ENCODE measurements around the gene FUT1. TPM values are rescaled to one million over a fixed set of nuclear protein-coding genes. Genes with fewer than 3 reads are reported as not detected.

Gene FUT1
- total and polyA plus RNA-seq, 4 experiments from 2014 or later = 0.11 to 0.32 (median 0.22) TPM; not detected in 1

DNA sequence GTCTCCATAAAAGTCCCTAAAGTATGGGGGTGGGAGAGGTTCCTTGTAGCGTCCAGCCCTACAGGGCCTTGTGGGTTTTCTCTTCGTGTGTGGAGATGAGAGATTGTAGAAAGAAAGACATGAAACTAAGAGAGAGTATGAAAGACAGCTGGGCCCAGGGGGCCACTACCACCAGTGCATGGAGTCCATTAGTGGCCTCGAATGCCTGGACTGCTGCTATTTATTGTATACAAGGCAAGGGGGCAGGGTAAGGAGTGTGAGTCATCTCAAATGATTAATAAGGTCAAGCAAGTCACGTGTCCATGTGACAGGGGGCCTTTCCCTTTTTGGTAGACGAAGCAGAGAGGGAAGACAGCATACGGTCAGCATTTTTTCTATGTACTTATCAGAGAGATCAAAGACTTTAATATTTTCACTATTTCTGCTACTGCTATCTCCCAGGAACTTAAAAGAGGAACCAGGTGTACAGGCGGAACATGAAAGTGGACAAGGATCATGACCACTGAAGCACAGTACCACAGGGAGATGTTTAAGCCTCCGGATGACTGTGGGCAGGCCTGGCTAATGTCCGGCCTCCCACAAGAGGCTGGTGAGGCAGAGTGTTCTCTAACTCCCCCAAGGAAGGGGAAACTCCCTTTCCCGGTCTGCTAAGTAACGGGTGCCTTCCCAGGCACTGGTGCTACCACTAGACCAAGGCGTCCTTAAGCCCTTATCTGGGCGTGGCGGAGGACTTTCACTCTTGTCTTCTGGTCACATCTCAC, 28.4 kb upstream of the FUT1 start:
- H3K27ac Mint-ChIP-seq = peak overlapping the region in 1 of 7 donors; percentile 51
- CTCF ChIA-PET (ENCODE audit: partially characterized antibody) = no interaction called here

DNA sequence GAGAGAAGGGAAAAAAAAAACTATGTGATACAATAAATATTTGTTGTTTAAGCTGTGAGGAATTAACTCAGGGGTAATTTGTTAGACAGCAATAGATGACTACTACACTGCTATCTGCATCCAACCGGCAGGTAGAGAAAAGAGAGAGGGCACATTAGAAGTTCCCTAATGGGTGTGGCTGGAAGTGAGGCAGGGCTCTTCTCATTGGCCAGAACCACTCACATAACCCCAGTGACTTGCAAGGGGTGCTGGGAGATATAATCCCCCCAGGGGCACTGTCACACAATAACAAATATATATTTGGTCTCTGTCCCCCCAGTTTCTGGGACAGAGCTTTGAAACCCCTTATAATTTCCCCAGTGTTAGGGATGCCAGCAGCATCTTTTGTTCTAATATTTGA, 27.2 kb upstream of the FUT1 start:
- Mint-ChIP-seq H3K36me3 (no peaks in the 10 kb centered on the region), H3K4me3 (no peak overlapping the region), H3K9me3 (no peaks in the 10 kb centered on the region), H3K27ac (no peak overlapping the region), H3K4me1 (peaks cover 0 to 4% (median 3%) of the 10 kb centered on the region in 4 donors), H3K27me3 (peaks cover 5 to 7% of the 10 kb centered on the region in 2 donors)
- Histone ChIP-seq H3K4me3 (ENCODE audit: low read length in 2 of 2) (no peak overlapping the region), H3K27me3 (ENCODE audit: insufficient read depth, low read length) (no peaks in the 10 kb centered on the region), H3K36me3 (ENCODE audit: insufficient read depth, low read length) (no peaks in the 10 kb centered on the region), H3K4me1 (ENCODE audit: insufficient read depth, low read length) (no peaks in the 10 kb centered on the region), H3K27ac (ENCODE audit: low read depth, low read length) (no peak overlapping the region), H3K9me3 (ENCODE audit: control insufficient read depth in 1 of 2, low read length in 2 of 2) (no peaks in the 10 kb centered on the region)
- no peak for DNase-seq
- ChIA-PET CTCF (ENCODE audit: partially characterized antibody) (interaction anchor here (0.7 kb wide), 1 partner anchor 662 kb away, joined by 3 read pairs; no protein-coding TSS in a partner anchor), POLR2A (ENCODE audit: partially characterized antibody) (no interaction called here)
- intact Hi-C loops (cut with micrococcal nuclease) = no loop called here

More for the DNA sequence above, 28.4 kb upstream of the FUT1 start:
- H3K27me3 Mint-ChIP-seq = peaks cover 7 to 13% of the 10 kb centered on the region in 2 donors
- H3K4me1 Mint-ChIP-seq = peaks cover 0 to 4% (median 3%) of the 10 kb centered on the region in 4 donors
- Histone ChIP-seq H3K27ac (ENCODE audit: low read depth, low read length) (no peak overlapping the region), H3K36me3 (ENCODE audit: insufficient read depth, low read length) (no peaks in the 10 kb centered on the region), H3K27me3 (ENCODE audit: insufficient read depth, low read length) (no peaks in the 10 kb centered on the region), H3K9me3 (ENCODE audit: control insufficient read depth in 1 of 2, low read length in 2 of 2) (no peaks in the 10 kb centered on the region), H3K4me1 (ENCODE audit: insufficient read depth, low read length) (no peaks in the 10 kb centered on the region), H3K4me3 (ENCODE audit: low read length in 2 of 2) (no peak overlapping the region)
- POLR2A ChIA-PET (ENCODE audit: partially characterized antibody) = interaction anchor here (1.5 kb wide), 1 partner anchor 15 kb away, joined by 3 read pairs; no protein-coding TSS in a partner anchor
- DNase-seq = no peak
- H3K9me3 Mint-ChIP-seq = no peaks in the 10 kb centered on the region
- intact Hi-C loops (cut with micrococcal nuclease) = no loop called here
- H3K4me3 Mint-ChIP-seq = no peak overlapping the region
- no peaks in the 10 kb centered on the region for H3K36me3 Mint-ChIP-seq

DNA sequence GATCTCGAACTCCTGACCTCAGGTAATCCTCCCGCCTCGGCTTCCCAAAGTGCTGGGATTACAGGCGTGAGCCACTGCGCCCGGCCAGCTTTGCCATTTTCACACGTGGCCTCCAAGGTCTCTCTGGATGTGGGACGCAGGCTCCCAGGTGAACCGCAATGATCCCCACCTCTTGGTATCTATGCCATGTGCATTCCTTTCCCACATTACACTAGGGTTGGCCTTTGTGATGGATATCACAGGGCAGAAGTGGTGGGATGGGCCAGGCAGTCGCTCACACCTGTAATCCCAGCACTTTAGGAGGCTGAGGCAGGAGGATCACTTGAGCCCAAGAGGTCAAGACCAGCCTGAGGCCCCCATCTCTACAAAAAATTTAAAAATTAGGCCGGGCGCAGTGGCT, 25.3 kb upstream of the FUT1 start:
- peaks cover 3 to 5% of the 10 kb centered on the region in 2 donors for H3K27me3 Mint-ChIP-seq
- POLR2A ChIA-PET (ENCODE audit: partially characterized antibody) = no interaction called here

DNA sequence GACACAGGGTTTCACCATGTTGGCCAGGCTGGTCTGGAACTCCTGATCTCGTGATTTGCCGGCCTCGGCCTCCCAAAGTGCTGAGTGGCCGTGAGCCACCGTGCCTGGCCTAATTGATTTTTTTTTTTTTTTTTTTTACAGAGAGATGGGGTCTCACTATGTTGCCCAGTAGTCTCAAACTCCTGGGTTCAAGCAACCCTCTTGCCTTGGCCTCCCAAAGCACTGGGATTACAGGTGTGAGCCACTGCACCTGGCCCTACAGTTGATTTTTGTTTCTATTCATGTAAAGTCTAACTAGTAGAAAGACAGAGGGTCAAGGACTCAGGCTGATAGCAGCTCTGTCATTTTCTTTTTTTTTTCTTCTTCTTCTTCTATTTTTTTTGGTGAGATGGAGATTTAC, 24.7 kb upstream of the FUT1 start:
- Histone ChIP-seq H3K4me3 (ENCODE audit: low read length in 2 of 2) (no peak overlapping the region), H3K4me1 (ENCODE audit: insufficient read depth, low read length) (no peaks in the 10 kb centered on the region), H3K9me3 (ENCODE audit: control insufficient read depth in 1 of 2, low read length in 2 of 2) (no peaks in the 10 kb centered on the region), H3K27me3 (ENCODE audit: insufficient read depth, low read length) (no peaks in the 10 kb centered on the region), H3K36me3 (ENCODE audit: insufficient read depth, low read length) (no peaks in the 10 kb centered on the region), H3K27ac (ENCODE audit: low read depth, low read length) (no peak overlapping the region)
- H3K27ac Mint-ChIP-seq = no peak overlapping the region
- ChIA-PET CTCF (ENCODE audit: partially characterized antibody) (interaction anchor here (0.7 kb wide), 1 partner anchor 14 kb away, joined by 4 read pairs; no protein-coding TSS in a partner anchor), POLR2A (ENCODE audit: partially characterized antibody) (no interaction called here)
- no peaks in the 10 kb centered on the region for H3K9me3 Mint-ChIP-seq
- no peaks in the 10 kb centered on the region for H3K36me3 Mint-ChIP-seq
- H3K4me3 Mint-ChIP-seq = no peak overlapping the region
- peaks cover 0 to 2% of the 10 kb centered on the region in 2 donors for H3K27me3 Mint-ChIP-seq
- DNase-seq = no peak
- intact Hi-C loops (cut with micrococcal nuclease) = no loop called here
- H3K4me1 Mint-ChIP-seq = no peaks in the 10 kb centered on the region

More for the DNA sequence above, 25.3 kb upstream of the FUT1 start:
- CTCF ChIA-PET (ENCODE audit: partially characterized antibody) = no interaction called here
- intact Hi-C loops (cut with micrococcal nuclease) = no loop called here
- no peaks in the 10 kb centered on the region for H3K9me3 Mint-ChIP-seq
- Histone ChIP-seq H3K36me3 (ENCODE audit: insufficient read depth, low read length) (no peaks in the 10 kb centered on the region), H3K27me3 (ENCODE audit: insufficient read depth, low read length) (no peaks in the 10 kb centered on the region), H3K4me1 (ENCODE audit: insufficient read depth, low read length) (no peaks in the 10 kb centered on the region), H3K4me3 (ENCODE audit: low read length in 2 of 2) (no peak overlapping the region), H3K27ac (ENCODE audit: low read depth, low read length) (no peak overlapping the region), H3K9me3 (ENCODE audit: control insufficient read depth in 1 of 2, low read length in 2 of 2) (no peaks in the 10 kb centered on the region)
- no peak for DNase-seq
- no peaks in the 10 kb centered on the region for H3K36me3 Mint-ChIP-seq
- peaks cover 0 to 4% (median 3%) of the 10 kb centered on the region in 4 donors for H3K4me1 Mint-ChIP-seq
- no peak overlapping the region for H3K4me3 Mint-ChIP-seq
- H3K27ac Mint-ChIP-seq = no peak overlapping the region

DNA sequence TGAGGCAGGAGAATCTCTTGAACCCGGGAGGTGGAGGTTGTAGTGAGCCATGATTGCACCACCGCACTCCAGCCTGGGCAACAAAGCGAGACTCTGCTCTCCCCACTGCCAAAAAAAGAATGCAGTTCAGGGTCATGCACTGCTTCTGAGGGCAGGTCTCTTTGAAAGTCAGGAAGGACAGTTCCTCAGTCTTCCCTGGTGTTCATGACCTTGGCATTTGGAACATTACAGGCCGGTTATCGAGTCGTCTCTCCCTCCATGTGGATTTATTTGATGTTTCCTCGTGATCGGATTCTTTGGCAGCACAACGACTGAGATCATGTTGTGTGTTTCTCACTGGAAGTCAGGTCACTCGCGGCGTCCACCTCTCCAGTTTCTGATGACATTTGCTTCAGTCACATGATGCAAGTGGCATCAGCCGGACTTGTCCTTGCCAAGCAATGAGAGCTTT, 20.1 kb upstream of the FUT1 start:
- Mint-ChIP-seq H3K27ac (no peak overlapping the region), H3K4me1 (no peaks in the 10 kb centered on the region), H3K27me3 (peaks cover 10 to 12% of the 10 kb centered on the region in 2 donors), H3K36me3 (no peaks in the 10 kb centered on the region), H3K9me3 (no peaks in the 10 kb centered on the region), H3K4me3 (no peak overlapping the region)
- ChIA-PET CTCF (ENCODE audit: partially characterized antibody) (interaction anchor here (0.6 kb wide), 1 partner anchor 124 kb away, joined by 3 read pairs; no protein-coding TSS in a partner anchor), POLR2A (ENCODE audit: partially characterized antibody) (no interaction called here)
- no peaks in the 10 kb centered on the region for H3K4me1 ChIP-seq (ENCODE audit: insufficient read depth, low read length)
- no peaks in the 10 kb centered on the region for H3K27me3 ChIP-seq (ENCODE audit: insufficient read depth, low read length)
- no peaks in the 10 kb centered on the region for H3K9me3 ChIP-seq (ENCODE audit: control insufficient read depth in 1 of 2, low read length in 2 of 2)
- intact Hi-C loops (cut with micrococcal nuclease) = no loop called here
- no peak overlapping the region for H3K27ac ChIP-seq (ENCODE audit: low read depth, low read length)
- H3K4me3 ChIP-seq (ENCODE audit: low read length in 2 of 2) = no peak overlapping the region
- DNase-seq = no peak
- no peaks in the 10 kb centered on the region for H3K36me3 ChIP-seq (ENCODE audit: insufficient read depth, low read length)

DNA sequence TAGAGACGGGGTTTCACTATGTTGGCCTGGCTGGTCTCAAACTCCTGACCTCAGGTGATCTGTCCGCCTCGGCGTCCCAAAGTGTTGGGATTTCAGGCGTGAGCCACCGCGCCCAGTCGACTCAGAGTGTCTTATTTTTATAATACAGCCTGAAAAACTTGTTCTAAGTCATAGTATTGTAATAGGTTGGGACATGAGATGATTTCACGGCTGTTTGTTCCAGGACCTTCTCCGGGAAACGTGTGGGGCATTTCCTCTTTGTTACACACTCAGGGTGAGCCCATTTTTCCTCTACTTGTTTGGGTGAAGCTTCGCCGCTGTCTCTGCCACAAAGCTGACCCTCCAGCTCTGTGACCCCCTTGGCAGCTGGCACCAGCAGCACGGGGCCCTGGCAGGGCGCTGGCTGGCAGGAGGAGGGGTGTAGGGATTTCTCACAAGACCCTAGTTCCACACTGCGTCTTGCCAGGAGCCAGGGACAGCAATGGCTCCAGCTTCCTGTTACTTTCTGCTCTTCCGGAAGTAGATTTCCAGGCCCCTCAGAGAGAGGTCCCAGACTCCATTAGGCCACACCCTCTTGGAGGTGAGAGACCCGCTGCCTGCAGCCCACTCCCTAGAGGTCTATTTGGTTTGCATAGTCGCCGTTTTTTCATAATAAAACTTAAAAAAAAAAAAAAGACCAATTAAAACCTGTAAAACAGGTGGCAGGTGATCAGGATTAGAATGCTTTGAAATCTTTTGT, 18.5 kb upstream of the FUT1 start:
- Mint-ChIP-seq H3K4me3 (no peak overlapping the region), H3K4me1 (no peaks in the 10 kb centered on the region), H3K27me3 (peaks cover 13% of the 10 kb centered on the region in 2 donors), H3K9me3 (no peaks in the 10 kb centered on the region), H3K36me3 (no peaks in the 10 kb centered on the region), H3K27ac (no peak overlapping the region)
- ChIA-PET CTCF (ENCODE audit: partially characterized antibody) (interaction anchor here (1.0 to 1.1 kb wide), 2 partner anchors 17 to 72 kb away, joined by 3 read pairs; no protein-coding TSS in a partner anchor), POLR2A (ENCODE audit: partially characterized antibody) (no interaction called here)
- no peaks in the 10 kb centered on the region for H3K36me3 ChIP-seq (ENCODE audit: insufficient read depth, low read length)
- no peaks in the 10 kb centered on the region for H3K4me1 ChIP-seq (ENCODE audit: insufficient read depth, low read length)
- intact Hi-C loops (cut with micrococcal nuclease) = no loop called here
- no peaks in the 10 kb centered on the region for H3K27me3 ChIP-seq (ENCODE audit: insufficient read depth, low read length)
- no peaks in the 10 kb centered on the region for H3K9me3 ChIP-seq (ENCODE audit: control insufficient read depth in 1 of 2, low read length in 2 of 2)
- no peak for DNase-seq
- H3K4me3 ChIP-seq (ENCODE audit: low read length in 2 of 2) = no peak overlapping the region
- no peak overlapping the region for H3K27ac ChIP-seq (ENCODE audit: low read depth, low read length)

DNA sequence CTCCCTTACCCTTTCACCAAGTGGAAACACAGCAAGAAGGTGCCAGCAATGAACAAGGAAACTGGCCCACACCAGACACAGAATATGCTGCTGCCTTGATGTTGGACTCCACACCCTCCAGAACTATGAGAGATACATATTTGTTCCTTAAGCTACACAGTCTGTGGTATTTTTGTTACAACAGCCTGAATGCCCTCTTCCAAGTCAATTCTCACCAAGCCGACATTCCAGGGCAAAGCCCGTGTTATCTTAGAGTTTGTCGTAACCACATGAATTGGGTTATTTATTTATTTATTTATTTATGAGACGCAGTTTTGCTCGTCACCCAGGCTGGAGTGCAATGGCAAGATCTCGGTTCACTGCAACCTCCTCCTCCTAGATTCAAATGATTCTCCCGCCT, 17.8 kb upstream of the FUT1 start:
- H3K4me3 ChIP-seq (ENCODE audit: low read length in 2 of 2) = no peak overlapping the region
- H3K9me3 ChIP-seq (ENCODE audit: control insufficient read depth in 1 of 2, low read length in 2 of 2) = no peaks in the 10 kb centered on the region
- DNase-seq = no peak
- peaks cover 15 to 18% of the 10 kb centered on the region in 2 donors for H3K27me3 Mint-ChIP-seq
- H3K27ac ChIP-seq (ENCODE audit: low read depth, low read length) = no peak overlapping the region
- ChIA-PET POLR2A (ENCODE audit: partially characterized antibody) (interaction anchor here (1.3 kb wide), 1 partner anchor 195 kb away, joined by 3 read pairs; the partner anchor contains the start of gene FTL), CTCF (ENCODE audit: partially characterized antibody) (interaction anchor here (1.0 to 1.1 kb wide), 2 partner anchors 18 to 72 kb away, joined by 3 read pairs; no protein-coding TSS in a partner anchor)
- intact Hi-C loops (cut with micrococcal nuclease) = no loop called here
- no peaks in the 10 kb centered on the region for H3K4me1 ChIP-seq (ENCODE audit: insufficient read depth, low read length)
- H3K36me3 Mint-ChIP-seq = no peaks in the 10 kb centered on the region
- H3K4me1 Mint-ChIP-seq = no peaks in the 10 kb centered on the region
- H3K4me3 Mint-ChIP-seq = no peak overlapping the region
- no peaks in the 10 kb centered on the region for H3K9me3 Mint-ChIP-seq
- H3K36me3 ChIP-seq (ENCODE audit: insufficient read depth, low read length) = no peaks in the 10 kb centered on the region
- no peaks in the 10 kb centered on the region for H3K27me3 ChIP-seq (ENCODE audit: insufficient read depth, low read length)
- no peak overlapping the region for H3K27ac Mint-ChIP-seq

Data from CD4-positive, alpha-beta memory T cell (primary cell).